Measurements from ENCODE around the gene PROM2.

DNA sequence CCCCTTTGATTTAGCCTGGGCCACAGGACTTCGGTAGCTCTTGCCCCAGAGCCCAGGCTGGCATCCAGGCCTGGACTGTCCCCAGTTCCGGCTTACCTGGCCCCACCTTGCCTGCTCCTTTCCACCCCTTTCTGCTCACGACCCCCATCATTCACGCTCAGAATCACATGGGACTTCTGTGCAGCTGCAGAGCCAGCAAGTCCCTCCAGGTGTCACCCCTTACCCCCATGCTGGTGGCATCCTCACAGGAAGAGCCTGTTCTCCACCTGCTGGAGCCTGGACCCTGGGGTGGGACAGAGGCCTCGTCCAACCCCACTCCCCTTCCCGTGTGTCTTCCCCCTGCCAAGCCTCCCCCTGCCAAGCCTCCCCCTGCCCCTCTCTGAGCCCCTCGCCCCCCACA lies 15.0 kb downstream of the PROM2 start:
- no peak for TF ChIP-seq EZH2 (IDR thresholded peaks at IDR 0.05; ENCODE audit: borderline replicate concordance, low read depth, low read length, poor library complexity, severe bottlenecking)
- TF ChIP-seq, protein P1, sequence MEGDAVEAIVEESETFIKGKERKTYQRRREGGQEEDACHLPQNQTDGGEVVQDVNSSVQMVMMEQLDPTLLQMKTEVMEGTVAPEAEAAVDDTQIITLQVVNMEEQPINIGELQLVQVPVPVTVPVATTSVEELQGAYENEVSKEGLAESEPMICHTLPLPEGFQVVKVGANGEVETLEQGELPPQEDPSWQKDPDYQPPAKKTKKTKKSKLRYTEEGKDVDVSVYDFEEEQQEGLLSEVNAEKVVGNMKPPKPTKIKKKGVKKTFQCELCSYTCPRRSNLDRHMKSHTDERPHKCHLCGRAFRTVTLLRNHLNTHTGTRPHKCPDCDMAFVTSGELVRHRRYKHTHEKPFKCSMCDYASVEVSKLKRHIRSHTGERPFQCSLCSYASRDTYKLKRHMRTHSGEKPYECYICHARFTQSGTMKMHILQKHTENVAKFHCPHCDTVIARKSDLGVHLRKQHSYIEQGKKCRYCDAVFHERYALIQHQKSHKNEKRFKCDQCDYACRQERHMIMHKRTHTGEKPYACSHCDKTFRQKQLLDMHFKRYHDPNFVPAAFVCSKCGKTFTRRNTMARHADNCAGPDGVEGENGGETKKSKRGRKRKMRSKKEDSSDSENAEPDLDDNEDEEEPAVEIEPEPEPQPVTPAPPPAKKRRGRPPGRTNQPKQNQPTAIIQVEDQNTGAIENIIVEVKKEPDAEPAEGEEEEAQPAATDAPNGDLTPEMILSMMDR (conservative IDR thresholded peaks at IDR 0.05; ENCODE audit: low read depth, low read length), result no peak
